Osteoblast (primary cell): ENCODE results near the gene ATXN7L1. TPM values are rescaled to one million over a fixed set of nuclear protein-coding genes. Genes with fewer than 3 reads are reported as not detected.

Experiments used
- DNase-seq: peaks from one replicate; pipeline ENCODE4 v3.0.0; 2011; ENCODE audit warnings: low spot score, mixed read lengths; ENCODE audit not compliant: insufficient read length; ENCODE audit errors: missing footprints
- H2AFZ ChIP-seq: 2 replicates; pipeline ENCODE4 v1.6.0; 2011; ENCODE audit warnings: mild to moderate bottlenecking, low read length
- H3K27ac ChIP-seq: 2 replicates; pipeline ENCODE4 v1.5.1; 2011; ENCODE audit warnings: mild to moderate bottlenecking, low read depth, low read length, moderate library complexity
- H3K27me3 ChIP-seq: 2 replicates; pipeline ENCODE4 v1.6.0; 2012; ENCODE audit warnings: mild to moderate bottlenecking, control low read depth, inconsistent platforms, low read length, moderate library complexity; ENCODE audit not compliant: insufficient read depth
- H3K36me3 ChIP-seq: 2 replicates; pipeline ENCODE4 v1.5.1; 2011; ENCODE audit warnings: mild to moderate bottlenecking, low read length, control low read depth, moderate library complexity; ENCODE audit not compliant: insufficient read depth
- H3K4me1 ChIP-seq: 2 replicates; pipeline ENCODE4 v1.5.1; 2011; ENCODE audit warnings: mild to moderate bottlenecking, low read length, control low read depth, moderate library complexity; ENCODE audit not compliant: insufficient read depth
- H3K4me2 ChIP-seq: 2 replicates; pipeline ENCODE4 v1.6.0; 2011; ENCODE audit warnings: mild to moderate bottlenecking, low read length; ENCODE audit not compliant: insufficient read depth
- H3K4me3 ChIP-seq: fragments of 200-600 bp; sonication (generic); 3 replicates; pipeline ENCODE4 v1.5.1; 2012; ENCODE audit warnings: mild to moderate bottlenecking, low read length, inconsistent platforms; ENCODE audit not compliant: insufficient read depth
- H3K79me2 ChIP-seq: 2 replicates; pipeline ENCODE4 v1.6.0; 2012; ENCODE audit warnings: mild to moderate bottlenecking, low read length, control low read depth, inconsistent platforms; ENCODE audit not compliant: insufficient read depth
- H3K9me3 ChIP-seq: 2 replicates; pipeline ENCODE4 v1.5.1; 2011; ENCODE audit warnings: low read depth, low read length, control low read depth
- H4K20me1 ChIP-seq: 2 replicates; pipeline ENCODE4 v1.6.0; 2012; ENCODE audit warnings: mild to moderate bottlenecking, low read length, control low read depth; ENCODE audit not compliant: insufficient read depth
- CTCF ChIP-seq: IDR thresholded peaks from 2 replicates; pipeline ENCODE4 v1.5.1; 2011; ENCODE audit warnings: mild to moderate bottlenecking, low read depth, low read length, moderate library complexity; ENCODE audit errors: extremely low read depth
- total RNA-seq: library from RNA; depleted of rRNA; stranded (reverse); fragments of >200 nt; gene quantifications from 2 replicates; pipeline ENCODE4 v1.2.3, GENCODE V29; 2012

The ATXN7L1 gene
- total RNA-seq, 1 donor: 9.0 TPM

GRCh38 chr7:105625986-105626385 lies 250.4 kb downstream of the ATXN7L1 start:
- no peak for DNase-seq
- Histone ChIP-seq H3K4me2 (no peak overlapping the region), H2AFZ (no peak overlapping the region), H4K20me1 (peaks cover 4% of the 10 kb centered on the region), H3K27me3 (no peaks in the 10 kb centered on the region), H3K36me3 (no peaks in the 10 kb centered on the region), H3K79me2 (no peaks in the 10 kb centered on the region), H3K27ac (no peak overlapping the region), H3K4me3 (no peak overlapping the region), H3K9me3 (no peaks in the 10 kb centered on the region), H3K4me1 (peaks cover 6% of the 10 kb centered on the region)
- no peak for TF ChIP-seq CTCF

- no peak overlapping the region for H3K27ac ChIP-seq
- no peak overlapping the region for H3K4me2 ChIP-seq
- H3K79me2 ChIP-seq: no peaks in the 10 kb centered on the region
- TF ChIP-seq CTCF: no peak
- H3K4me3 ChIP-seq: no peak overlapping the region
- peaks cover 6% of the 10 kb centered on the region for H3K4me1 ChIP-seq
- H4K20me1 ChIP-seq: peaks cover 4% of the 10 kb centered on the region
- no peaks in the 10 kb centered on the region for H3K9me3 ChIP-seq
- no peaks in the 10 kb centered on the region for H3K27me3 ChIP-seq
- H3K36me3 ChIP-seq: no peaks in the 10 kb centered on the region
- no peak for DNase-seq
- no peak overlapping the region for H2AFZ ChIP-seq
These were observed 252.5 kb downstream of the ATXN7L1 start for GRCh38 chr7:105623906-105624305.

GRCh38 chr7:105623378-105623777 lies 253.0 kb downstream of the ATXN7L1 start:
- no peak for TF ChIP-seq CTCF
- Histone ChIP-seq H3K27ac (no peak overlapping the region), H3K4me3 (no peak overlapping the region)

GRCh38 chr7:105622106-105622731 lies 254.2 kb downstream of the ATXN7L1 start:
- Histone ChIP-seq H3K79me2 (no peaks in the 10 kb centered on the region), H2AFZ (no peak overlapping the region), H3K9me3 (no peaks in the 10 kb centered on the region), H3K4me2 (no peak overlapping the region), H3K27ac (no peak overlapping the region), H3K36me3 (no peaks in the 10 kb centered on the region), H3K4me1 (peaks cover 6% of the 10 kb centered on the region), H4K20me1 (peaks cover 4% of the 10 kb centered on the region), H3K4me3 (no peak overlapping the region), H3K27me3 (no peaks in the 10 kb centered on the region)
- no peak for TF ChIP-seq CTCF
- DNase-seq: no peak

More at GRCh38 chr7:105623378-105623777, 253.0 kb downstream of the ATXN7L1 start:
- Histone ChIP-seq H3K36me3 (no peaks in the 10 kb centered on the region), H2AFZ (no peak overlapping the region), H3K4me2 (no peak overlapping the region), H3K27me3 (no peaks in the 10 kb centered on the region), H4K20me1 (peaks cover 4% of the 10 kb centered on the region), H3K9me3 (no peaks in the 10 kb centered on the region), H3K79me2 (no peaks in the 10 kb centered on the region), H3K4me1 (peaks cover 6% of the 10 kb centered on the region)
- DNase-seq: no peak
